Stimulated activated CD8-positive, alpha-beta memory T cell treated with anti-CD3 and anti-CD28 coated beads, Interleukin-7, amount 100 ng/mL, for 24 hours (primary cell): ENCODE results near the gene GALM.
"Not testable (repeated sequence)": the region's sequence is repeated elsewhere in the genome, so short reads cannot be mapped to it uniquely, and the experiment has no call there.

ENCODE experiments used
- DNase-seq: peaks from one replicate; pipeline ENCODE4 v3.0.0-alpha.2; 2020; ENCODE audit warnings: low read depth

The GALM gene

GRCh38 chr2:38682008-38682575 is 16.2 kb downstream of the GALM start:
- DNase-seq, result no peak

GRCh38 chr2:38682620-38683019 is 16.7 kb downstream of the GALM start:
- not testable (repeated sequence) for DNase-seq

- no peak for DNase-seq
Observed at GRCh38 chr2:38683766-38684165, 17.9 kb downstream of the GALM start.

DNA sequence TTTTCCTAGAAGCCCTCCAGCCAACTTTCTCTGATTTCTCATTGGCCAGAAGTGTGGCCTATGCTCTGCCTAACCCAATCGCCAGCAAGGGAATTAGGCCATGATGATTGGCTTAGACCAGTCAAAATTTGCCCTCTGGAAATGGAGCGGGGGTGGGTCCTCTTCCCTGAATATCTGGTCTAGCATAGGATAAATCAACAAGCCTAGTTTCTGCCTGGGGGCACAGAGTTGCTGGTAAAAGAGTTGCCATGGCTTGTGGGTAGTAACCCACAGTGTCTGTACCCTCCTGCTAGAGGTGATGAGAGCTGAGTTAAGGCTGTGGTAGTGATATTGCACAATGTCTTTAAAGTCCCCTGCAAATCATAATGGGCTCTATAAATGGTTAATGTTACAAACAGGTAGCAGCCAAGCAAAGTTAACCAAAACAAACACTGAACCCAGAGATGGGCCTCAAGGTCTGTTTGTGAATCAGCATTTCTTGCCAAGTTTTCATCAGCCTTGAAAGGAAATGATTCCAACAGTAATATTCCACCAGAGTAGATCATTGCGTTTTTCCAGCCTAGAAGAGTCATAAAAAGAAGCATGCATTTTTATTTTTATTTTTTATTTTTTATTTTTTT is 19.3 kb downstream of the GALM start:
- DNase-seq, result no peak

DNA sequence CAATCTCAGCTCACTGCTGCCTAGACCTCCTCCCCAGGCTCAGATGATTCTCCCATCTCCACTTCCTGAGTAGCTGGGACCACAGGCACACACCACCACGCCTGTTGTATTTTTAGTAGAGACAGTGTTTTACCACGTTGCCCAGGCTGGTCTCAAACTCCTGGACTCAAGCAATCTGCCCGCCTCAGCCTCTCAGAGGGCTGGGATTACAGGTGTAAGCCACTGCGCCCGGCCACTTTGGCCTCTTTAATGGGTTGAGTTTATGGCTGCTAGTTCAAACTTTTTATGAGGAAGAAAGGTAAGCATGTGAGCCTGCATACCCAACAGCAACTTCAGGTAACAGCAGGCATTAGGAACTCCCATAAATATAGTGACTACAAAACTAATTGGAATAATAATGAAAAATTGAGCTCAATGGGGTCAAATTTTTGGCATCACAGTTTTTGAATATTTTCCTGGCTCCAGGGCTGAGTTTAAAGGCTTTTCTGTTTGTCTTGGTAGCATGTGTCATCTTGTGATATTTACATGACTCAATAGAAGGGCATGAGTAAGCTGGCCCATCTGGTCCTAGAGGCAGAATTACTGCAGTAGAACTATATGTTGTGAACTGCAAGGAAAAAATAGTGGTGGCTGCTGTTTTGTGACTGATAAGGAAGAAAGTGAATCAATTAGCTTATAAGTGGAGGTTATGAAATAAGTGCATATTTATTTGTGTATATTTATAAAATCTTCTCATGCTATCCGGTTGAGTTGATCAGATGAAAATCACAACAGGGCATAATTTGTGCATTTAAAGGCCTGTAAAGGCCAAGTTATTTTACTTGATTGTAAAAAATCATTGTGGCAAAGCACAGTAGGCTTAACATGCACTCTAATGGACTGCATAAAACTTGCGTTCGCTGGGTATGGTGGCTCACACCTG is 24.8 kb downstream of the GALM start:
- no peak for DNase-seq

GRCh38 chr2:38691994-38692393 is 26.1 kb downstream of the GALM start:
- DNase-seq, result no peak

DNA sequence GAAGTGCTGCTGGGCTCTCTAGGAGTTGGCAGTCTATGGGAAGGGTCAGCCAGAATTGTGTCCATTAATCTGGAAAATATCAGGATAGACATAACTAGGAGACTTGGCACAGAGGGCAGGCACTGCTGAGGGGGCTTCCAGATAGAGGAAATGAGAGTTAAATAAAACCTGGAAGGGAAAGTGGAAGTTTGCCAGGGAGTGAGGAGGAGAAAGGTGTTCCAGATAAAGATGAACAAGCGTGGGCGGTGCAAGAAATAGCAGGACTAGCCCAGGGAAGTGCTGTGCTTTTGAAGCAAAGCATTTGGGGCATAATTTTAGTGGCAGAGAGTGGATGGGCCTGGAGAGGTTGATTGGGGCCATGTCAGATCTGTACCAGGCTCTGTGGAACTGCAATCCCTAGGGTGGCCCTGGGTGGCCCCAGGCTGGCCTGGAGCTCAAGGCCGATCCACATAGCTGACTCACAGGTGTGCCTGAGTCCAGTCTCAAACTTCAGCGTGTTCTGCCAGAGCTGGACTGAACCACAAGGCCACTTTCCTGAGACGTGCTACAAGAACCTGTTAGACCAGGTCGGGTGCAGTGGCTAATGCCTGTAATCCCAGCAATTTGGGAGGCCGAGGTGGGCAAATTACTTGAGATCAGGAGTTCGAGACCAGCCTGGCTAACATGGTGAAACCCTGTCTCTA is 26.9 kb downstream of the GALM start:
- DNase-seq, result no peak

- DNase-seq, result no peak
Observed at GRCh38 chr2:38697116-38697840, 31.4 kb downstream of the GALM start.

- no peak for DNase-seq
Observed at GRCh38 chr2:38698467-38699003, 32.6 kb downstream of the GALM start.

DNA sequence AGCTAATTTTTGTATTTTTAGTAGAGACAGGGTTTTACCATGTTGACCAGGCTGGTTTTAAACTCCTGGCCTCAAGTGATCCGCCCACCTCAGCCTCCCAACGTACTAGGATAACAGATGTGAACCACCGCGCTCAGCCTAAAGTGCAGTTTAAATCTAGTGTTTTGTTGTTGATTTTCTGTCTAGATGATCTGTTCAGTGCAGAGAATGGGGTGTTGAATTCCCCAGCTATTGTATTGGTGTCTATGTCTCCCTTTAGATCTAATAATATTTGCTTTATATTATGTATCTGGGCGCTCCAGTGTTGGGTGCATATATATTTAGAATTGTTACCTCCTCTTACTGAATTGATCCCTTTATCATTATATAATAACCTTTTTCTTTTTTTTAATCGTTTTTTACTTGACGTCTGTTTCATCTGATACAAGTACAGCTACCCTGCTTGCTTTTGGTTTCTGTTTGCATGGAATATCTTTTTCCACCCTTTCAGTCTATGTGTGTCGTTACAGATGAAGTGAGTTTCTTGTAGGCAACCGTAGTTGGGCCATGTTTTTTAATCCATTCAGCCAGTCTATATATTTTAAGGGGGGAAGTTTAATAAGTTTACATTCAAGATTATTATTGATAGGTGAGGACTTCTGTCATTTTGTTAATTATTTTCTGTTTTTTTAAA is 34.3 kb downstream of the GALM start:
- DNase-seq, result no peak

DNA sequence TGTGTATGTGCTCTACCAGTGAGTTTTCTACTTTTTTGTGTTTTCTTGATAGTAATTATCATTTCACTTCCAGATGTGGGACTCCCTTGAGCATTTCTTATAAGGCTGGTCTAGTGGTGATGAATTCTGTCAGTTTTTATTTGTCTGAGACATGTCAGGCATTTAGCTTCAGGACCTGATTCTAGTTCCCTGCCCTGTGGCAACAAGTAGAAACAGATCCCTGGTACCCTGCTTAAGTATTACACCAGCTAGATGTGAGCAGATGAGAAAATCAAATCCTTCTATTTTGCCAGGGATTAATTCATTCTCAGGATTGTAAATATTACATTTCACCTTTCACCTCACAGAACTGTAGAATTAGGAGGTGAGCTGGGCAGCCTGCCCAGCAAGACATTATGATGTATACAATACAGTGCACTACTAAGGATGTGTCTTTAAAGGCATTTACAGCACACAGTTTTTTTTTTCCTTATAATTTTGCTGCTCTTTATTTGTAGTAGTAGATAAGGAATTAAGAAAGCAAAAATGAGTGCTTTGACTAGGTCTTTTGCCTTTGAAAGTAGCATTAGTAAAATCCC is 35.1 kb downstream of the GALM start:
- no peak for DNase-seq

- no peak for DNase-seq
Observed at GRCh38 chr2:38701542-38701941, 35.6 kb downstream of the GALM start.

- no peak for DNase-seq
Observed at GRCh38 chr2:38702413-38702812, 36.5 kb downstream of the GALM start.

DNA sequence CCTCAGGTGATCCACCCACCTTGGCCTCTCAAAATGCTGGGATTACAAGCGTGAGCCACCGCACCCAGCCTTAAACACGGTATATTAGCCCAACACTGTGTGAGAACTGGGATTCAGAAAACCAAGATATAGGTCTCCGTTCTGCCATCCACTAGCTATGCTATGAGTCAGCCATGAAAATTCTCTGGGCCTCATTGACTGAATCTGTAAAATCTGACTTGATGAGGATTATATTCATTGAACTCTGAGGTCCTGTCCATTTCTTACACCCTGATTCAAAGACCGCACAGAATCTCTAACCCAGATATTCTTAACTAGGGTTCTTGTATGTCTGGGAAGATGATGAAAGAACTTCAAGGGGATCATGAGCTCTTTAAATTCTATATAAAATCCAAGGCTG is 37.4 kb downstream of the GALM start:
- DNase-seq, result not testable (repeated sequence)

GRCh38 chr2:38704664-38705063 is 38.8 kb downstream of the GALM start:
- DNase-seq, result no peak

DNA sequence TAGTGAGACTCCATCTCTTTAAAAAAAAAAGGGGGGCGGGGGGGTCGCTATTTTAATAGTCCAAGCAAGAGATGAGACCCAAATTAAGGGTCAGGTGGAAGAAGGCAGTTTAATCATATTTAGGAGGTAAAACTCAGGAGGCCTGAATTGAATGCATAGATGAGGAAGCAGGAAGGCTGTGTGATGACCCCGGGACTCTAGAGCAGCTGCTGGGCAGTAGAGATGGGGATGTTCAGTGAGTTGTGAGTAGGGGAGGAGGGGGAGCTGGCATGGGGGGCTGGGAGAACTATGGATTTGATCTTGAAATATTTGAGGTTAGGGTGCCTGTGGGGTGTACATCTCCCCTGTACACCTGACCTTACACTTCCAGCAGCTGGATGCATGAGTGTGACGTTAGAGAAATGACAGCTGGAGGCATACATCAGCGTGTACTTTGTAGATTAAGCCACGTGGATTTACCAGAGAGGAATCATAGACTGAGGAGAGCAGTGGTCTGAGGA is 41.0 kb downstream of the GALM start:
- no peak for DNase-seq

DNA sequence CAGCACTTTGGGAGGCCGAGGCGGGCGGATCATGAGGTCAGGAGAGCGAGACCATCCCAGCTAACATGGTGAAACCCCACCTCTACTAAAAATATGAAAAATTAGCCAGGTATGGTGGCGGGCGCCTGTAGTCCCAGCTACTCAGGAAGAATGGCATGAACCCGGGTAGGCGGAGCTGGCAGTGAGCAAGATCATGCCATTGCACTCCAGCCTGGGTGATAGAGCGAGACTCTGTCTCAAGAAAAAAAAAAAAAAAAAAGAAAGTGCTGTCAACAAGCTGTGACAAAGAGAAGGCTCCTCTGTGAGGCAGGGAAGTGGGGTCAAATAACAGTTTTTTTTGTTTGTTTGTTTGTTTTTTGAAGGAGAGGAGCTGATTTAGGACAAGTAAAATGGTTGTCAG is 42.6 kb downstream of the GALM start:
- DNase-seq, result not testable (repeated sequence)

DNA sequence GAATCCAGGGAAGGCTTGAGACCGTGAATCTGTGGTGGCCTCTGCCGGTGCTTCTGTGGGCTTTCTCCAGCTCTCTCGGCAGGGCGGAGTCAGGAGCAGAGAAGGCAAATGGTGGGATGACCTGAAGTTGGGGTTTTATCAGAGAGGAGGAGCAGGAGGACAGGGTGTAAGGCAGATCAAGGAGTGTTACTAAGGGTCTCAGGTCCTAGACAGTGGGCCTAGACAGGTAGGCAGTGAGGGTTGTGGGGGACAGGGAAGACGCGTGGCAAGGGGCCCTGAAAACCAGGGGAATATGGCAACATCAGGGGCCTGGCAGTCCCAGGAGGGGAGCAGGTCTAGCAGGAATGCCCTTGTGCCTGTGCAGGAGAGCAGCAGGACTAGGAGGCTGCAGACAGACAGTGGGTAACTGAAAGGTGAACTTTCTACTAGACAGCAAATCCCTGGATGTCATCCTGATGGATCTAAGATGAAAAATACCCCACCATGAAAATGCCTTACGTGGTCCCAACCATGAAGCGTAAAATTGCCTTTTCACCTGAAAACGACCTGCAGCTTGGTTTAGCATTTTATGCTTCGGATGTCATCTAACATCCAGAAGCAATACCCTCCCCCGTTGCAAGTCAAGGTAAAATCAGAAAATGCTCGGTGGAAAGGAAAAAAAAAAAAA is 43.1 kb downstream of the GALM start:
- DNase-seq, result no peak

- DNase-seq, result no peak
Observed at GRCh38 chr2:38709567-38710194, 43.8 kb downstream of the GALM start.
